SW480 (cell line): ENCODE measurements around the gene PDYN.
"Not testable (repeated sequence)": the region's sequence is repeated elsewhere in the genome, so short reads cannot be mapped to it uniquely, and the experiment has no call there.

Experiments used
- DNase-seq: peaks from one replicate; pipeline ENCODE4 v3.0.0-alpha.2; 2016; ENCODE audit warnings: low spot score

The PDYN gene

DNA sequence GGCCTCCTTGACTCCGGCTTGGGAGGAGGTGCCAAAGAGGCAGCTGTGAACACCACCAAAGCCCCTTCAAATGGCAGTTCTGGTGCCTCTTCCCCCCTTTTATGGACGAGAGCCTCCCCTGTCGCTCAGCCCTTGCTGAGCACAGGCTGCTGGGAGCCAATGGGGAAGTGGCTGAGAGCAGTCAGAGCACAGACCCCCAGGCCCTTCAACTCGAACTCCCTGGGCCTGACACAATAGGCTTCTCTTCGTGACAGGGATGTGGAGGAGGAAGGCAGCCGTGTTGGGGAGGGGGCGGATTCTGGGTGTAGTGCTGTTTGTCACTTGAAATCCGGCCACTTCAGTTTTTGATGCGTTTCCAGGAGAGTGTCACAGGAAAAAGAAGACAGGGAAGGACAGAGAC, at the start of gene PDYN:
Gene PDYN, minus strand, starts transcription at position 73 of the 400 bp plus-strand sequence. CDS start 10,974 bp downstream, outside the sequence.
- DNase-seq, result no peak

DNA sequence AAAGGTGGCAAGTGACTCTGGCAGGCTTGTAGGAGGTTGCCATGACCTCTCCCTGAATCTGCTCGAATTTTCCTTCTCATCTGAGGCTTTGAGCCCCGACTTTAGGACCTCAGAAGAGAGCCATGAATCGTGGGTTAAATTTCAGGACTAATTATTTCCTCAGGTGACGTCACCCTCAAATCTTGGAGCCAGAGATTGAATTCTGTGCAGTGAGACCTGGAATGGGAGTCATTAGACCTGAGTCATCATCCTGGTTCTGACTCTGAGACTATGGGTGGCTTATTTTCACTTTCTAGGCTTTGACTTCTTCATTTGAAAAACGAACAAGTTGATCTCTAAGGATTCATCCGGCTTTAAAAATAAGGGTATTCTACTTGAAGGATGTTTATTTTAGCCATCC, 48.5 kb upstream of the PDYN start:
- no peak for DNase-seq

DNA sequence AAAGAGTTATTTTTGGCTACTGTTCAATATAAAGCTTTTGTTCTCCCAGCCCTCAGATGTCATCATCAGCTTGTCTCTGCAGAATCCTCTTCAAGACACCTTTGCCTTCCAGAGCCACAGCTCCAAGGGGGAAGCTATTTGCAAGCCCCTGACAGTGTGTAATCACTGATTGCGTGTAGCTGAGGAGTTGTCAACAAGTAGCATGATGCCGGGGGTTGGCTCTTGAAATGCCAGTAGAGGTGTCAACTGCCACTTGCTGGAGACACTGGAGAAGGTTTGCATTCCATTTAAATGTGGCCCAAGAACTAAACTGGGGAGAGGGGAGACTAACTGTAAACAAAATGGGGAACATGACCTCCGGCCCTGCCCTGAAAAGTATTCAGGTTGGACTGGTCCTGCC, 44.3 kb upstream of the PDYN start:
- DNase-seq, result no peak

DNA sequence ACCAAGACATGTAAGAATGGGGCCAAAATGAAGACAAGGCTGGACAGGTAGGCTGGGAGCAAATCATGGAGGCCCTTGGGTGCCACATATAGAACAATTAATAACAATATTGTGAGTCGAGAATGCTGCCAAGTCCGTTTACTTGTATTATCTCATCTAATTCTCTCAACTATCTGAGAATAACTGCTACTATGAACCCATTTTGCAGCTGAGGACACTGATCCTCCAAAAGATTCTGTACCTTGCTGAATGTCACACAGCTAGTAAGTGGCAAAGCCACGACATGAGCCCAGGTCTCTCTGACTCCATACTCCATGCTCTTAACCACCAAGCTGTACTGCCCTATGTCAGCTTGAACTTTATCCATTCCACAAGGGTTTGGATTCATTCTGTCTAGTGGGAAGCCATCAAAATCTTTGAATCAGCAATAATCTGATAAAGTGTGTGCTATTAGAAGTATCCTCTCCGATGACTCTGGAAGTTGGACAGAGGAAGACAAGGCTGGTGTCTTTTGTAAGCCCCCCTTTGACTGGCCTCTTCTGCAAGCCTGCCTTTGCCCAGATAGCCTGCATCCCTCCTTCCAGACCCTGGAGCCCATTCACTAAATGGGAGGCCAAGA, 43.5 kb upstream of the PDYN start:
- no peak for DNase-seq

DNA sequence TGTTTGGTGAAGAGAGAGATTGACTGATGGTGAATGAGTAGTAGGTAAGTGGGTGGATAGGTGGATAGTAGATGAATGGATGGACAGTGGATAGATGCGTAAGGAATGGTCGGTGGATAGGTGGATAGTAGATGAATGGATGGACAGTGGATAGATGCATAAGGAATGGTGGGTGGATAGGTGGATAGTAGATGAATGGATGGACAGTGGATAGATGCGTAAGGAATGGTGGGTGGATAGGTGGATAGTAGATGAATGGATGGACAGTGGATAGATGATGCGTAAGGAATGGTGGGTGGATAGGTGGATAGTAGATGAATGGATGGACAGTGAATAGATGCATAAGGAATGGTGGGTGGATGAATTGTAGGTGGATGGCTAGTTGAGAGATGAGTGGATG, 42.5 kb upstream of the PDYN start:
- DNase-seq, result not testable (repeated sequence)

DNA sequence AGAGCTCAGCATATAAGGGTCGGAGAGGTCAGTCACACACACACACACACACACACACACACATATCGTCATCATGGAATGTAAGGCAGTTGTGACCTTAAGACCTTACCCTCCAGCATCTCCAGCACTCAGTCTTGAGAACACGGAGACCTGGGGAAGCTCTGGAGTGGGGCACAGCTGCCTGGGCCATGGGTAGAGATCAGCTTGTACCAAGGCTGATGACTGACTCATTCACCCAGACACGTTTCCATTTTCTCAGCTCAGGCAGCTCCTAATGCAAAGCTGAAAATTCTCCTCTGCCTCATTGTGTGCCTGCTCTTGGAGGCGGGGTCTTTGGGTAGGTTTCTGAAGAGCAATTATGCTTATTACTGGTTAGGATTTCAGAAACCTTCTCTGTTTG, 38.3 kb upstream of the PDYN start:
- peak; percentile 4 for DNase-seq

DNA sequence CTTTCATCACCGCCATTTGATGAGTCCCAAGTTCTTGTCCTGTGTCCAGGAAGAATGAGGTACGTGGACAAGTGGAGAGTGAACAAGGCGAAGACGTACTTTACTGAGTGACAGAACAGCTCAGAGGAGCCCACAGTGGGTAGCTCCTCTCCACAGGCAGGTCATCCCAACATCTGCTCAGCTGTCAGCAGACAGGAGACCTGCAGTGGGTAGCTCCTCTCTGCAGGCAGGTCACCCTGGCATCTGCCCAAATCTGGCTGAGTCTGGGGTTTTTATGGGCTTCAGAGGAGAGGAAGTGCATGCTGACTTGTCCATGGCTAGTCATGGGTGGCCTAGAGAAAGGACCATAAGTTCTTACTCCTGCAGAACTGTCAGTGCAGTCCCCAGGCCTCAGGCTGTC, 32.7 kb upstream of the PDYN start:
- DNase-seq, result no peak

DNA sequence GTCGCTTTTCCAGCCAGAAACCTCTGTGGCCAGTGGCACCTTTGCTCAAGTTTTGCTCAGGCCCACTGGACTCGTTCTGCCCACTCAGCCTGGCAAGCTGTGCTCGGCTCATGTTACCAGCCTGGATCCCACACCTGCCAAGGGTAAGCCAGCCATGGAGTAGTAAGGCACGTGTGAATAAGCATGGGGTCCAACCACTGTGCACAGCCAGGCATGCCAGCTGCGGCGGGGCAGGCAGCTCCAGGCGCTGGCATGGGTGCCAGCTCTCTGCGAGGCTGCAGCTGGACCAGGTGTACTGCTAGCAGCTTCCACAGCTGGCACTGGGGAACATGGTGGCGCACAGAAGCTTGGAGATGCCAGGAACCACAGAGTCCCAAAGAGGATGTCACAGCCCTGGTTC, 32.1 kb upstream of the PDYN start:
- no peak for DNase-seq

DNA sequence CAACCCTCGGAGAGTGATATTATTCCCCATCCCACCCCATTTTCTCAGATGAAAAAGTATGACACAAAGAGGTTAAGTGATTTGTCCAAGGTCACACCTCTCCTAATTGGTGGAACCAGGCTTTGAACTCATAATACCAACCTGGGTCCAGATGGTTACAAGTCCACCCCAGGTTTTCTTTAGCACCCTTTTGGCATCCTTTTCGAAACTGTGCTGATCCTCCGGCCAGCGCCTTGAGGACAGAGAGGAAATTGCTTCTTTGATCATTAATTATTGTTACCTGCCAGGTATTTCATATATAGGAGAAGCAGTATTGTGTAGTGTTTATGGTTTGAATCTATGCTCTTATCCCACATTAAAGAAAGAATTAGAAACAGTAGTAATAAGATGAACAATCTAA, 29.3 kb upstream of the PDYN start:
- no peak for DNase-seq

DNA sequence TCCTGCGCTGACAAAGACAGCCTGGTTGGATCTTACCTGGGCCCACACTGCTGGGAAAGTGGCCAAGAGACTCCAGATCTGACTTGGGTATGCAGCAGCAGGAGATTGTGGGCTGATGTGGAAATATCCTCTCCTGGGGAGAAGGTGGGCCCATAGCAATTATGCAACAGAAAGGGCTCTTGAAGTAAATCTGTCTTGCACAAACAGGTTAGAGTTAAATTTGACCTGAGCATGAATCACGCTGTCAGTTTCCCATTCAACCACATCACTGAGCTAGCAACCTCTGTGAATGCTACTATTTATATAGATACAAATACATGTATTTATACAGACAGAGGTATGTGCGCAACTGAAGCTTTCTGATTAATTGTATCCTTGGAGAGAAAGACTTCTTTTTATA, 28.3 kb upstream of the PDYN start:
- no peak for DNase-seq

DNA sequence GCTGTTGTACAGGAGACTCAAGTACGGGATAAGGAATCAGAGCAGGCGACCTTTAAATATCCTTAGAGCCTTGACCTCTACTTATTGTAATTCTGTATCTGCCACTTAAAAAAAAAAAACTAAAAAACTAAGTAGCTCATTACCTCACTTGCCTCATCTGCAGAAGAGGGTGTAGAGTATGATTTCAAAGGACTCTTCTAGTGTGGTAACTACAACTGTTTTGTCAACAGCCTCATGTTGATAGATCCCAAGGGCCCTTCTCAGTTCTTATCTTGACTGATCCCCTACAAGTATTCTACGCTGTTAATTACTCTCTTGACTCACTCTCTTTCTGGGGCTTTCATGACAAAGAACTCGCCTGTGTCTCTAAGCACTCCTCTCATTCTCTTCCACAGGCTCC, 16.7 kb upstream of the PDYN start:
- no peak for DNase-seq

DNA sequence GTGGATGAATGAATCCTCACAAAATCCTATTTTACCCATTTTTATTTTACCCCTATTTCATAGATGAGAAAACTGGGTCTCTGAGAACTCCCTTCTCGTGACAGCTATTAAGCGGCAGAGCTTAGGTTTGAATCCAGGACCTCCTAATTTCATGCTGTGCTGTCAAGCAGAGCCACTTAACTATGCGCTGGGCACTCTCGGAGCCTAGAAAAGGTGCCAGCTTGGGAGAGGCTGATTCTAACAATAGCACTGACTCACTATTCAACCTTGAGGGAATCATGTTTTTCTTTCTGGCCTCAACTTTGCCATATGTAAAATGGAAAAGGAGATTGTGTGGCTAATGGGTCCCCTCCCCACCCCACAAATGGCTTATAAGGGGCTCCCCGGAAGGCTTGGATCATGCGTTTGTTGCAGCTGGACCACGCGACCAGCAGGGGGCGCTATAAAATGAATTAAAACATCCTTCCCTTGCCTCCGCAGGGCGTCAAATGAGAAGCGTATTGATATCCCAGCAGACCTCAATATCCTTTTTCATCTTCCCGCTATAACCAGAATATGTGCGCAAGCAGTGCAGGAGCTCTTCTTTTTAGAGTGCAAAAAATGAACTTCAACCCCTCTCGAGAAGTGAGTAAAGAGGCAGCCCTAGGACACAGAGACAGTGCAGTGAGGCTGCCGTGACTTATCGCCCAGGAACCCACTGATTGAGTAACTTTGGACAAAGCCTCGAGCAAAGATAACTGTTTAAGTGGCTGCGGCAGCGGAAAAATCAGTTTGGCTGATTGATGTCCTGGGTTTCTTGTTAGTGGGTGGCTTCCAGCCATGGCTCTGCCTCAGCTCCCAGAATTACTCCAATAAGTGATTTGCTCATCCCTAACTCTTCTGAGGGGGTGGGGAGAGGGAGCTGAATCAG, 12.8 kb upstream of the PDYN start:
- DNase-seq, result no peak

DNA sequence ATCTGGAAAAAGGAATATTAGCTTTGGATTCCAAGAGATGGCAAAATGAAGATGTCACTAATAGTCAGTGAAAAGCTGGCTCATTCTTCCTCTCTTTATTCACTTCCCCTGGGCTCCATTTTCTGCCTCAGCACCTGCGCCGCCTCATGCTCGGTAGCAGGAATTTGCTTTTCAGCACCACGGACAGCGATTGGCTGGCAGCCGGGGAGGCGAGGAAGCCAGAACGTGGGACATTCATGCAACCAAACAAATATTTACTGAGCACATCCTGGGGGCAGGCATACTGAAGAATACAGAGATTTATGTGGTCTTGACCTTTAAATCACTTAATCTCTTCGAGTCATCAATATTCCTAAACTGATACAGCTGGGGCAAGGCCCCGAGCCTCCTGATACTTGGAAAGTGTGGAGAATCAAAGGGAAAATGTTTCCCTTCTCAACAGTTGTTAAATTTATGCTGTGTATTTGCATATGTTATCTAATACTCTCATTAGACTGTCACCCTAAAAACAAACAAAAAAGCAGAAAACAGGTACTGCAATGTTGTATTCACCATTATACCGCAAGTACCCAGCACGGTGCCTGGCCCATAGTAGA, 12.1 kb upstream of the PDYN start:
- DNase-seq, result peak; percentile 47

DNA sequence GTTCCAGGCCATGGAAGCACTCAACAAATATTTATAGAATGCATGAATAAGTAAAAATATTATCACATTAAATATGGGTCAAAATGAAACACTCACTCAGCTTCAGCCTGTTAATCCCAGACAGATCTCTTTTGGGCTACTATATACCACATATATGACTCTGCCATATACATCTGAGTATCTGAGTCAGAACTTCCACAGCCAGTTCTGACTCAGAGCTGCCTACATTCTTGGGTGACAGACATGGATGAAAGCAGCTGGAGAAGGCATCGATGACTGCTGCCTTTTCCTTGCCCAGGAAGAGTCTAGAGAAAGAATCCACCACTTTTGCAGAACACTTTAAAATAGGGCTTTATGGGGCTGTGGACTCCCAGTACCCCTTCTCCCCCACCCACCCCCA, 11.5 kb upstream of the PDYN start:
- no peak for DNase-seq

DNA sequence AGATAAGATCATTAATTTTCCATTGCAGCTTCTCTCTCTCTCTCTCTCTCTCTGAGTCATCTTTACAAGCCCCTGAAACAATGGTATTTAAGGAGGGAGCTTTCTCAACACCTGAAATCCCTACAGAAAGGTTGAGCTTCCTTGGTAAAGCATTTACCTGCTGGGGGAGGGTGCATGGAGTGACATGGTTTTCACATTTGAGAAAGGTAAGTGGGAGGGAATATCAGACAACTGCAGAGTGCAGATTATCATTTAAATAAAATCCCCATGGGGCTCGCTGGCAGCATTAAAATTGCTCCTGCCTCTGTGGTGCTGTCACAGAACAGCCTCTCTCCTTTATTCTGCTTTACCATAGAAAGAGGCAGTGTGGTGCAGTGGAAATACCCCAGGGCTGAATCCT, 10.3 kb upstream of the PDYN start:
- DNase-seq, result no peak

DNA sequence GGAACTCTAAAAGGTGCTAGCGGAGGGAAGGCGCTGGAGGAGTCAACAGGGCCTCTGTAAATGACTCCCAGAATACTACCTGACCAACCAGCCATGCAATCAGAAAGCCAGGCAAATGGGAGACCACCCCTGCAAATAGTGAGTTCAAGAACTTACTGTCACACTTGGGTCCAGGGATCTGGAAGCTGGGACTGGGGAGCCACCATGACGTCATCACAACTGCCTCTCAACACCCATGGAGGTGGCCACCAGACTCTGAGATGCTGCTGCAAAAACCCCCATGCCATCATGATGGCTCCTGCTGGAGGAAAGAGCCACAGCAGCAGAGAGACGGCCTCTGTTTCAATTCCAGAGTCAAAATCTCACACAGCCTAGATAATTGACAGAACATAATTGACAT, 8.5 kb upstream of the PDYN start:
- no peak for DNase-seq

DNA sequence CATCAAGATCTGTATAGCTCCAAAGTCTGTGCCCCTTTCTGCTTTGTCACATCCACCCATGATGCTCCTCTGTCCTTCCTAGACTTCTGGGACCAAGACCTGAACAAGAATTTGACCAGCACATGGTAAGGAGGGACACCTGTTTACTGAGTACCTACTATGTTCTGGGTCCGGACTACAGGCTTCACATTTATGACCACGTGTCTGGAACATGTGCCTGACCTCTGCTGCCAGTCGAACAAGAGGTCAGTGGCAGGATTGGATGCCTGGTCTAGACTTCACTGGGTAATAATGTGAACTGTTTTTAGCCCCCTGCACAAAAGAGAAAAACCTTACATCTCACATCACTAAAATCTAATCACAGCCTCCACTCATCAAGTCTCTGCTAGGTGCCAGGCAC, 7.3 kb upstream of the PDYN start:
- no peak for DNase-seq

DNA sequence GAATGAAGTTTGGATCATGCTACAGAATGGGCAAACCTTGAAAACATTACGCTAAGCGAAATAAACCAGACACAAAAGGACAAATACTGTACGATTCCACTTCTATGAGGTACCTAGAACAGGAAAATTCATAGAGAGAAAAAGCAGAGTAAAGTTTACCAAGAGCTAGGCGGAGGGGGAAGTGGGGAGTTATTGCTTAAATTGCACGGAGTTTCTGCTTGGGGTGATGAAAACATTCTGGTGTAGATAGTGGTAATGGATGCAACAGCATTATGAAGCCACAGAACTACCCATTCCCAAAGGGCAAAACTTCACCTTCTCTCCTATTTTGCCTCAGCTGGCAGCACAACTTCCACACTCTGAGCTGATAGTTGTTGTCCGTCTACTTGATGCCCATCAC, 6.4 kb upstream of the PDYN start:
- no peak for DNase-seq

DNA sequence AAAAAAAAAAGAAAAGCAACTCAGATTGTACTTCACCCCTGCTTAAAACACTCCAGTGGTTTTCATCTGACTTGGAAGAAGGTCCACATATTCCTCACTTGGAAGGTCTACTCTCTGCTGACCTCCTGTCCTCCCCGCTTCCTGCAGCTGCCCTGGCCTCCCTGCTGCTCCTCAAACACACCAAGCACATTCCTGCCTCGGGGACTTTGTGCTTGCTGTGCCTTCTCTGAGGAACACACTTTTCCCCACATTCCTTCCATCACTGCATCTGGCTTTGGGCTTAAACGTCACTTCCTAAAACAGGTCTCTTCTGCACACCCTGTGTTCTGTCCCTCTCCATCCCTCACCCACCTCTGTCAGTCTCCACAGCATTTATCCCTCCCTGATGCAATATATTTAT, 4.9 kb upstream of the PDYN start:
- DNase-seq, result no peak

DNA sequence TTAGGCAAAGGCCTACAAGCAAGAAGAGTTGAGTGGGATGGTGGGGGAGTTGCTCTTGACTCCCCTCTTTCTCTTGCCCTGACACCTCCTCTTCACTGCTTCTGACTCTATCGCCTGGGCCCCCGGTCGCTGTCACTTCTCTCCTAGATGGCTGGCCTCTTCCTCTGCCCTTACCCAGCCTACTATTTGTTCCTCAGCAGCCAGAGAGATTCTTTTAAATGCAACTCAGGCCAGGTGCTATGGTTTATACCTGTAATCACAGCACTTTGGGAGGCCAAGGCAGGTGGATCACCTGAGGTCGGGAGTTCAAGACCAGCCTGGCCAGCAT, 4.3 kb upstream of the PDYN start:
- DNase-seq, result no peak

DNA sequence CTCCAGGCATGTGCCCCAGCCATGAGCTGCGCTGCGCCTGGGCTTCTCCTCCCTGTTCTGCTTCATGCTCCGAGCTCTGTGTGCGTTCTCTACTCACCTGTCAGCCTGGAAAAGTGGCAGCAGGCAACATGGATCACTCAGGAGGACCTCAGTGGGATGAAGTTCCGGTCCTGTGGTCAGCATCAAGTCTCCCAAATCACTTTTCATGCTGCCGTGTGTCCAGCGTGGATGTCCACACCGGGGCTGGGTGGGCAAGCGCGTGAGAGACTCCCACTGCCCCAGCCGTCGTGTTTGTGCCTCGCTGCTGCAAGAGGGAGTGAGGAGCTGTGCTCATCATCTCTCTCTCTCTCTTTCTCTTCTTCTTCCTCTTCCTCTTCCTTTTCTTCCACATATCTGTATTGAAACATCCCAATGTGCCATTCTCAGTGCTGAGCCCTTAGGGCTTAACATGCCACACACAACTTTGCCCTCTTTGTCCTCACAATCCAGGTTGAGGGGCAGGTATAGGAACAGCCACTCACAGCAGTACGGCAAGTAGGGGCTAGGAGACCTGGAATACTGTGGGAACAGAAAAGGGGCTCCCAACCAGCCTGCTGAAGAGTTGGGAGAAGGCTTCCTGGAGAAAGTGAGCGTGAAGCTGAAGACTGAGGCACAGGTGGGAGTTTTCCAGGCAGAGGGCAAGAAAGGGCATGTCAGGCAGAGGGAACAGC, 3.8 kb upstream of the PDYN start:
- DNase-seq, result no peak

DNA sequence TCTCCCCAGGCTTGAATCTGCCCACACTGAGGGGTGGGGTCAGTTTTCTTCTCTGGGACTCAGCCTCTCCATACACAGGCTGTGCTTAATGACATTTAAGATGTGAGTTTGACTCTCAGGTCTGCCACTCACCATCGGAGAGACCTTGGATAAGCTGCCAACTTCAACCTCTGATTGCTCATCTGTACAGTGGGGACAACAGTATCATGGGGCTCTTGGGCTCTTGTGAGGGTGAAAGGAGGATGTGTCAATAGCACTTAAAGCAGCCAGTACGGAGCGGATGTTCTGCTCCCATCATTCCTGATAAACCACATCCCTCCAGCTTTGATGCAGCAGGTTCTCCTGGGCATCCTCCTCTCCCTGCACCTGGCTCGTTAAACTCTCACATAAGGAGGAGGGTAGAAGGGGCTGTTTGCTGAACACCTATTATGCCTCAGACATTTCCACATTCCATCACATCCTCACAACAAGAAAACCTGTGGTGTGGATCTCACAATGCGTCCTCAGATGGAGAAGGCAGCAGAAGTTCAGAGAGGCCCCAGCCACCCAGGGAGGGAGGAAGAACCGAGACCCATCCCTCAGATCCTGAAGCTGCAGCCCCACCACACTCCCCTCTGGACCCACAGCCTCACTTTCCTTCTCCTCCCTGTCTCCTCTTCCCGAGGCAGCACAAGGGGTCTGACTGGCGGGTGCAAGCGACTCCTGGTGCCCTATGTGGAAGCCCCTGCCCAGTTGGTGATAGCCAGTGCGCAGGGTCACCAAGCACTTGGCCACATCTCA, 1.9 kb upstream of the PDYN start:
- DNase-seq, result no peak
